Frontal cortex (tissue), 4 donors: ENCODE data around the gene SOCS4. TPM values are rescaled to one million over a fixed set of nuclear protein-coding genes. Genes with fewer than 3 reads are reported as not detected.
"Not testable (repeated sequence)": the region's sequence is repeated elsewhere in the genome, so short reads cannot be mapped to it uniquely, and the experiment has no call there.

Source experiments
- DNase-seq, 2 donors: peaks; one replicate each; pipeline ENCODE4 v3.0.0; 2012; ENCODE audit warnings: low spot score in 2 of 2
- FAIRE-seq: peaks from 2 replicates; lab custom pipeline; 2012; peaks lifted over from hg19 to GRCh38; lab: Jason Lieb, UNC
- total RNA-seq: library from RNA; depleted of rRNA; stranded (reverse); fragments of >200 nt; gene quantifications from one replicate; pipeline ENCODE4 v1.2.3, GENCODE V29; 2014
- donor health status: control.
- donor health status: control.
- donor health status: control.

Gene SOCS4
- total RNA-seq, 1 donor from 2014 or later, result 44.0 TPM

DNA sequence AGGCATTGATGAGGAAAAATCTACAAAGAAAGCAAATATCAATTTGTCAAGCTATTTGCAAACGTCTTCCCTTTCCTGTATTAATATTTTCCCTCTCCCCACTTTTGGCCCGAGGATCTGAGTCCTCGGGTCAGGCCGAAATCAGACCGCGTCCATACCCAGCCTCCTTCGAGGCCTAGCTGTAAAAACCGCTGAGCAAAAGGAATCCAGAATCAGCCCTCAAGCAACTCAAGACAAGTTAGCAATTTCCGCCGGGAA is 24.1 kb downstream of the SOCS4 start:
- DNase-seq, result no peak
- no peak for FAIRE-seq

DNA sequence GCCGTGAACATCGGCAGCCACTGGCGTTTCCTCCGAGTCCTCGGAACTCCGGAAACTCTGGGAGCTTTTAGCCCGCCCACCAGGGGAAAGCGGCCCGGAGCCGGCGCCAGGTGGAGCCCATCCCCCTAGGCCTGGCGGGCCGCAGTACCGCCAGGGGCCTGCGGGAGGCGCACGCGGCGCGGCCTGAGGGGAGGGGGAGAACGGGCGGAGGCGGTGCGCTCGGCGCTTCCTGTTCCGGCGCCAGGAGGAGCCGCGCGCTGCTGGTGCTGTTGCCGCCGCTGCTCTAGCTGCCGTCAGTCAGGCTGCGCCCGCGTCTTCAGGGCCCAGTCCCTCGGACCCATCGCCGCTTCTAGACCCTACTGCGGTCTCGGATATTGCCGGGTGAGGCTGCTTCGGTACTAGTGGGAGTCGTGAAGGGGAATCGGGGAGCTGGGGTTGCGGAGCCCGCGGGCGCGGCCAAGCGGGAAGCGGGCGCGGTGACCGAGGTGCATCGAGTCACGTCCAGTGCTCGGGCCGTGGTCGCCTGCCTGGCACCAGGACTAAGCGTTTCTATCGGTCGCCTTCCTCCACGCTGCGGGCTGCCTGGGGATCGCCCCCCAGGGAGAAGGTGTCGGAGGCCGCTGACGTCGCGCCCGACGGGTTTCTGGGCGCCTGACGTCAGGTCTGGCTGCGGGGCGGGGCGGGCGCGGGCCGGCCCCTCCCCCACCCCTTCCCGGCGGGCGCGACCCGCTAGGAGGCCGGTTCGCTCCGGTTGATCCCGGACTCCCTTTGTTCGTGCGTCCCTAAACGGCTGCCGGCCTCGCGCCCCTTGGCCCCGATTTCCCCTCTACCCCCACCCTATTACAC is 24.6 kb downstream of the SOCS4 start, which contains the start of gene MAPK1IP1L:
Gene MAPK1IP1L, plus strand, starts transcription at position 225 of the 846 bp plus-strand sequence. CDS start 10,037 bp downstream, outside the sequence.
- no peak for FAIRE-seq
- DNase-seq, result peak; percentile 91 to 95

DNA sequence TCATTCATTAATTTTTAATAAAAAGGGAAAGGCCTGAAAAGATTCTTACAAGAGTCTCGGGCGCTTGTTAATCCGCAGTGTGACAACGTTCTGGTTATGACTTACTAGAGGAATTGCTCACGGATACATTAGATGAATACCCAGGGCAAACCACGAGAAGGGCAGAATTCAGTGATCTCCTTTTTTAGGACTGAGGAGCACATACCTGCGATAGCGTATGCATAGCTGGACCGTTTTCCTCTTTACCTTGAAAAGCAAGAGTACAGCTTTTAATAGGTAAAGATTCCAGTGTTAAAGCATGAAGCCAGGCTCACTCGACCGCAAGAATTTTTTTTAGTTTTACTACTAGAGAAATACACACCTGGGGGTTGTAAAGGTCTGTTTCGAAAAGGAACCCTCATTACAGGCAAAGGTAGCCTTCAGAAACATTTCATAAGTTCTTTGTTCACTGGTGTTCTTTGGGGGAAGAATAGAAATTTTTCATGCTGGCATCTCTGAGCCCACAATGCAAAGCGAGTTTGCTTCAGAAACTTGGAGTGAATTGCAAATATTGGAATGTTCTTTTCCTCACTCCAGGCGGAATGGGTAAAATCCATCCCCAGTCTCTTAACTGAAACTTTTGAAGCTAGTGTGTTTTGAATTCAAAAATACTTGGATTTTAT is 25.4 kb downstream of the SOCS4 start:
- DNase-seq, result no peak
- no peak for FAIRE-seq

DNA sequence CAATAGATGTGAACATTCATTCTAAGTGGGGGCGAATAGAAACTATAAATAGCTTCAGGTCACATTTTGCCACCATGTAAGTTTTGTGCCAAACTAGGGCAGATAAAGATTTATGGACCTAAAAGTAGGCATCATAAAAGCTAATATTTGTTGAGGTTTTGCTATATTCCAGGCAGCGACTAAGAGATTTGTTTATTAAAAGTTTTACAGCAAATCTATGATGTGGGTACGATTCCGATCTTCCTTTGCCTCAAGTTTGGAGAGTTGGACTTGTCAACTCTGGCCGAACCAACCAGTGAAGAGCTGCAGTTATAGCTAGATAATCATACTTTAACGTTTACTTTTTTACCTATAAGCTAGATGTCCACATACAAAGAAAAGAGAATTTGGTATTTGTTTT is 26.0 kb downstream of the SOCS4 start:
- DNase-seq (no peak), FAIRE-seq (no peak)

GRCh38 chr14:55053500-55053899 is 26.5 kb downstream of the SOCS4 start:
- DNase-seq (no peak), FAIRE-seq (no peak)

GRCh38 chr14:55054098-55054497 is 27.1 kb downstream of the SOCS4 start:
- FAIRE-seq (no peak), DNase-seq (no peak)

DNA sequence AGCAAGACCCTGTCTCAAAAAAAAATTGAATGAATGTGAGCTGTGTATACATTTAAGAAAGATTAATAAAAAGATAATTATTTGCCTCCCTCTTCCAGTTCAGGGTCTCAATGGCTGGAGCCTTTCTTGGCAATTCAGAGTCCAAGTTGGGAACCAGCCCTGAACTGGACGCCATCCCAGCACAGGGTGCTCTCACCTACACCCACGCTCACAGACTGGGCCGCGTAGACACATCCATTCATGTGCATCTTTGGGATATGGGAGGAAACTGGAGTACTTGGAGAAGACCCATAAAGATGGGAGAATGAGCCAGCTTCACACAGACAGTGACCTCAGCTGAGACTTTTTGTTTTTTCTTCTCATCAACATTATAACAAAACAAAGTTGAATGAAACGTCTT is 30.9 kb downstream of the SOCS4 start:
- DNase-seq (no peak), FAIRE-seq (no peak)

DNA sequence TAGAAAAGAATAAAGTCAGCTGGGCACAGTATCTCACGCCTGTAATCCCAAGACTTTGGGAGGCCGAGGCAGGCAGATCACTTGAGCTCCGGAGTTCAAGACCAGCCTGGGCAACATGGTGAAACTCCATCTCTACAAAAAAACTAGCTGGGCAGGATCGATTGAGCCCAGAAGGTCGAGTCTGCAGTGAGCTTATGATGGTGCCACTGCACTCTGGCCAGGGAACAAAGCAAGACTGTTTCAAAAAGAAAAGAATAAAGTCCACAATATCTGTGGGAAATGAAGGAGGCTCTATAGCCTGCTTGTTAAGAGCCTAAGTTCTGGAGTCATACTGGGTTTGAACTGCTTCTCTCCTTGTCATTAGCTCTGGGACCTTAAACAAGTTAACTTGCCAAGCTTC is 32.3 kb downstream of the SOCS4 start:
- no peak for DNase-seq
- FAIRE-seq, result no peak

DNA sequence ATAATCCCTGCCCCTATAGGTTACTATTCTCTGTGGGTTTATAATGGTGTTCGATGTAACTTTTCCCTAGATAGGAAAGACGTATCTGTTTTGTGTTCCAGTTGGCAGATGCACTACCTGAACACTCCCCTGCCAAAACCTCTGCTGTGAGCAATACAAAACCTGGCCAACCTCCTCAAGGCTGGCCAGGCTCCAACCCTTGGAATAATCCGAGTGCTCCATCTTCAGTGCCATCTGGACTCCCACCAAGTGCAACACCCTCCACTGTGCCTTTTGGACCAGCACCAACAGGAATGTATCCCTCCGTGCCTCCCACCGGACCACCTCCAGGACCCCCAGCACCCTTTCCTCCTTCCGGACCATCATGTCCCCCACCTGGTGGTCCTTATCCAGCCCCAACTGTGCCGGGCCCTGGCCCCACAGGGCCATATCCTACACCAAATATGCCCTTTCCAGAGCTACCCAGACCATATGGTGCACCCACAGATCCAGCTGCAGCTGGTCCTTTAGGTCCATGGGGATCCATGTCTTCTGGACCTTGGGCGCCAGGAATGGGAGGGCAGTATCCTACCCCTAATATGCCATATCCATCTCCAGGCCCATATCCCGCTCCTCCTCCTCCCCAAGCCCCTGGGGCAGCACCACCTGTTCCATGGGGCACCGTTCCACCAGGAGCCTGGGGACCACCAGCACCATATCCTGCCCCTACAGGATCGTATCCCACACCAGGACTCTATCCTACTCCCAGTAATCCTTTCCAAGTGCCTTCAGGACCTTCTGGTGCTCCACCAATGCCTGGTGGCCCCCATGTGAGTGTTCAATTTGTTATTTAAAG is 35.7 kb downstream of the SOCS4 start:
- DNase-seq (no peak), FAIRE-seq (no peak)

- FAIRE-seq, DNase-seq: not testable (repeated sequence)
Measured at GRCh38 chr14:55064896-55065295, 37.9 kb downstream of the SOCS4 start.

DNA sequence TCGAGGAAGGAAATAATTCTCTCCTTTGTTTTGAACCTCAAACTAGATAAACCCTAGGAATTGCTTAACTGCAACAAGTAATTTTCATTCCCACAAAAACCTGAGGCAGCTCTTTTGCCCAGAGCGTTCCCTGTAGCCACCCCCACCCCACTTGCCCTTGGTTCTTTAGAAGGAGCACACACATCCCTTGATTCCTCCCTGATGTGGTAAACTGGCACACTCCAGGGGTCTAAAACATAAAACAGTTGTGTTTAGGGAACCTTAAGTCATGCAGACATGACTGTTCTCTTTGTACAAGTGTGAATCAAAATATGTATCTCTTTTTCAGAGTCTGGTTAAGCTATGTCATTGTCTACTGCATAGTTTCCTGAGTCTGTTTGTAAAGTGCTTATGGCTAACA is 38.4 kb downstream of the SOCS4 start:
- no peak for FAIRE-seq
- no peak for DNase-seq

- DNase-seq, result no peak
- FAIRE-seq, result no peak
Measured at GRCh38 chr14:55066223-55066622, 39.2 kb downstream of the SOCS4 start.

- DNase-seq (no peak), FAIRE-seq (no peak)
Measured at GRCh38 chr14:55070981-55071411, 44.0 kb downstream of the SOCS4 start.

GRCh38 chr14:55071870-55072640 is 45.0 kb downstream of the SOCS4 start:
- peak in 1 of 2 donors; percentile 36 for DNase-seq
- no peak for FAIRE-seq

GRCh38 chr14:55073856-55074255 is 46.8 kb downstream of the SOCS4 start:
- FAIRE-seq (no peak), DNase-seq (no peak)

GRCh38 chr14:55074662-55075061 is 47.6 kb downstream of the SOCS4 start:
- DNase-seq, result no peak
- FAIRE-seq, result no peak

DNA sequence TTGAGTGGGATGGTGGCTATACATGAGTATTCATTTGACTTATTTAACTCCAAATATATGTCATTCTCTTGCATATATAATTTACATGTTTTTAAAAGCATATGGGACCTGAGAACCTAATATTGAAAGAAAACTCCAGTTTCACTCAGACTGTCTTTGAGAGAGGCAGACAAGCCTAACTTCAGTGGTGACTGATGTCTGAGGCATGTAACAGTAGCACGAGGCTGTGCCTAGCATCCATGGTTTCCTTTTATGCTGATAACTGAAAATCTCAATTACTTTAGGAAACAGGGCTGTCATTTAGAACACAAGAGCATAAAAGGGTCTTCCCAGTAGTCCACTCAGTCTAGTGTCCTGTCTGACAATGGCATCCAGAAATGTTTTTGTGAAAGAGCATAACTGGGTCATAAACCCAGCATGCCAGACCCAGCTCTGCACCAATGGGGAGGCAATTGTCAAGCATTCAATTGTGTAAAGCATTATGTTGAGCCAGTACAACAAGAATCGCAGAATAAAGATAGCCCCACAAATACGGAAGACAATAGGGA is 48.7 kb downstream of the SOCS4 start:
- no peak for FAIRE-seq
- no peak for DNase-seq

- FAIRE-seq (no peak), DNase-seq (no peak)
Measured at GRCh38 chr14:55077170-55078151, 50.4 kb downstream of the SOCS4 start.
